ENCODE results near the gene METTL2B.
A peak's percentile ranks its signal among the peaks of the same experiment; 100 is the strongest.
"Not testable (repeated sequence)": the region's sequence is repeated elsewhere in the genome, so short reads cannot be mapped to it uniquely, and the experiment has no call there.

METTL2B gene

DNA sequence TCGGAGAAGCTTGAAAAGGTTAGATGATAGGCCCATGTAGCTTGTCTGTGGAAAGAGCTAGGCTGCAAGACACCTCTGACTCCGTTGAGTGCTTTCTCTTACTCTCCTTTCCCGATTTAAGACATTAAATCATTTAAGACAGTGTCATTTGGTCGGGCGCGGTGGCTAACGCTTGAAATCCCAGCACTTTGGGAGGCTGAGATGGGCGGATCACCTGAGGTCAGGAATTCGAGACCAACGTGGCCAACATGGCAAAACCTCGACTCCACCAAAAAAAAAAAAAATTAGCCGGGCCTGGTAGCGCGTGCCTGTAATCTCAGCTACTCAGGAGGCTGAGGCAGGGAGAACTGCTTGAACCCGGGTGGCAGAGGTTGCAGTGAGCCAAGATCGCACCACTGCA, 52.6 kb downstream of the METTL2B start:
- DNase-seq: not testable (repeated sequence)

DNA sequence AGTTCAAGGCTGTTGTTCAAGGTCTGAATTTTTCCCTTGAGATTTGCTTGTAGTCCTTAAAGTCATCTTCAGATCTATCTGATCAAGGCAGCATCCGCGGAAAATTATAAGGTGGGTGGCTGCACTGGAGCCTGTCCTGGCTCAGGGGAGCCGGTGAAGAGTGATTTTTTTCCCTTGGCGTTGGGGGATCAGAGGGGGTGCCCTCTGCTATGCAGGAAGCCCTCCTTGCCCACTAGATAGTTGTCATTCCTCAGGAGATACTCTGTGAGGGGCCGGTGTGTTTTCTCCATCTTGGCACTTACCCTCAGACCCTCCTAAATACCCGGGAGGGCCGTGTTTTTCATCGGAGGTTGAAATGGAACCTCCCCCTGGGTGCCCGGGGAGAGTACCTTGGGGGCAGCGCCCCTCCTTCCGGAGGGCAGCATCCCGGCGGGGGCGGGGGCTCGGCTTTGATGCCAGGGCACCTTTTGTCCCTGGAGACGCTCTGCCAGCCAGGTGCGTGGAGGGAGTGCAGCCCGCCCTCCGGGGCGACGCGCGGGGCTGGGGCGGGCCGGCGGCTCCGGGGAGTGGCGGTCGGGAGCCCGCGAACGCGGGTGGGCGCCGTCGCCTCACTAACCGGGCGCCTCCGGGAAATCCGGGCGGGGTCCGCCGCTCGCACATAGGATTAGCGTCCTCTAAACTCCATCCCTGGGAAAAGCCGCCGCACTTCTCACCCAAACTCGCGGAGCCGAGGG, 53.7 kb downstream of the METTL2B start:
- DNase-seq: not testable (repeated sequence)

DNA sequence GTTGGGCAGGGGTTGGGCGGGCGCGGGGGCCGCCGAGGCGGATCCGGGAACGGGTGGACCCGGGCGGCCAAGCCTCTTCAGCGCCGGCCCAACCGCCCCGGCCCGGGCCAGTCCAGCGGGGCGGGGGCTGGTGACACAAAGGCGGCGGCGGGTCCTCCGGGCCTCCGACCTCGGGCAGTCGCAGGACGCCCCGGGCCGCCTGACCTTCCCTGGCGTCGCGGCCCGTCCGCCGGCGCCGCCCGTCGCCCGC, 54.2 kb downstream of the METTL2B start:
- DNase-seq: no peak

DNA sequence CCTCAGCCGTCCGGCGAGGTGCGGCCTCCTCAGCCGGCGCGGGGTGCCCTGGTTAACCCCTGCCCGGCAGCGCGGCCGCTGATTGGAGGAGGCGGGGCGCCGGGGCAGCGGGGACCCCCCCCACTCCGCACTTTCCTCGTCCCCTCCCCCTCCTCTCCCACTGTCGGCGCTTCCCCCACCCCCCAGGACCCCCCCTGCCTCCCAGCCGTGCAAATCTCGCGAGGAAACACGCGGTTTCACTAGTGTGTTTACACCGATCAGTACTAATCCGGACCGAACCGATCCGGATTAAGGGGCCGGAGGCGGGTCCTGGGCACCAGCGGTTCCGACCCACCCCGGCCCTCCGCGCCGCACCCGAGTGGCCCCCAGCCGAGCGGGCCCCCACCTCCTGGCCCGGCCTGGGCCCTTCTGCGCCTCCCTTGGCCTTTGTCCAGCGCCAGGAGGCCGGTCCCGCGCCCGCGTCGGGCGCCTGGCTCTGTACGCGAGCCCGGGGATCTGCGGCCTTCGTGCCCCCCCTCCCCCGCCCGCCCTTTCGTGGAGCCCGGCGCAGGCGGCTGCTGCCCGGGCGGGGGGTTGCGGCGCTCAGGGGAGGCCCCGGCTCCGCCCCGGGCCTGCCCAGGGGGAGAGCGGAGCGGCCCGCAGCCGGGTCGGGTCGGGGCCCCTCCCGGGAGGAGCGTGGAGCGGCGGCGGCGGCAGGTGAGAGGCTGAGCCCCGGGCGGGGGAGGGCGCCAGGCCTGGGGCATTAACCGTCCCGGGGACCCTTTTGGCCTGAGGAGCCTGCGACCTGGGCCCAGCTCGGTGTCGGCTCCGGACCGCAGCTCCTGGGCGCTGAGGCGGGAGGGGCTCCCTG, 54.8 kb downstream of the METTL2B start:
- DNase-seq: peak in 1 of 2 experiments; percentile 20

DNA sequence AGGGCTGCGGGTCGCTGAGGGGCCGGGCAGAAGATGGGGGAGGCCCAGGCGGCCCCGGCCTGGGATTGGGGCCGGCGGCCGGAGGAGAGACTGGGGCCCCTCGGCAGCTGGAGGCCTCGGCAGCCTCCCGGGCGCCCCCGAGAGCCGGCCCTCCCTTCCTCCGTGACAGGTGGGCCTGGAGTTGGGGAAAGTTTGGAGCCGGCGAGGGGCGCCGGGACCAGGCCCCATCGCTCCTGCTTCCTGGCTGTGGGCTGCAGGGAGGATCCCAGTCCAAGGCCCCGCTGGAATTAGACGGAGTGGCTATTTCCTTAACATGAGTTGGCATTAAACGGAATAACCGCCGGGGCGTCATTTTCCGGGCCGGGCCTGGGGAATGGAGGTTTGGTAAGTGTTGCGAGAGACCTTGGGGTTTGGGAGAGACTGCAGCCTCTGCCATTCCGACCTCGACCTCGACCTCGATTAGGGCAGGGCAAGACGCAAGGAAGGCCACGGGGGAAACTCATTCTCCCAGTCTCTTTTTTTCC, 55.5 kb downstream of the METTL2B start:
- DNase-seq: not testable (repeated sequence)

DNA sequence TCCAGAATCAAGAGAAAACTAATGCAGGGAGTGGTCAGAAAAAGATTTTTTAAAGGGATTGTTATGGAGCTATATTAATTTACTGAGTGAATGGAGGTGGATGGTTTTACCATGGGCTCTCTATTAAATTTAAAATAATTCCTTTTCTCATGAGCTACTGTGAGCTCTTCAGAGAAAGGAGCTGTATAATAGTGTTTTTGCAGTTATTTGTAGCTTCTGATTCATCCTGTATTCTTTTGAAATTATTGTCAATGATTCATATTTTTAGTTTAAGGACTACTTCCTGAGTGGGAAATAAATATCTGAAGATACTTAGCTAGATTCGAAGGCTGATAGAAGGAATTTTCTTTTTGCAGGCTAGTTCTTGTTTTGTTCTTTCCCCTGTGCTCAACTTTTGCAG, 56.4 kb downstream of the METTL2B start:
- DNase-seq: not testable (repeated sequence)

DNA sequence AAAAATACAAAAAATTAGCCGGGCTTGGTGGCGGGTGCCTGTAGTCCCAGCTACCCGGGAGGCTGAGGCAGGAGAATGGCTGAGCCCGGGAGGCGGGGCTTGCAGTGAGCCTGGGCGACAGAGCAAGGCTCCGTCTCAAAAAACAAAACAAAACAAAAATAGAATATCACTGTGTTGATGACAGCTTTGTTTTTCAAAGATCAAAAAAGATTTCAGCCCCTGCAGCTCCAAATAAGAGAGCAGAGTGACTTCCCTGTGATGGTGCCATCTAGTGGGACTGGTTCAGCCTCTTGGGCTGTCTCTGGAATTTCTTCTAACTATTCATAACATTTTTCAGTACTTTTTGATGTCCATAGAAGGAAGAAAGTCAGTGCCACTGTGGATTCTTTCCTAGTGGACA, 60.9 kb downstream of the METTL2B start:
- not testable (repeated sequence) for DNase-seq

DNA sequence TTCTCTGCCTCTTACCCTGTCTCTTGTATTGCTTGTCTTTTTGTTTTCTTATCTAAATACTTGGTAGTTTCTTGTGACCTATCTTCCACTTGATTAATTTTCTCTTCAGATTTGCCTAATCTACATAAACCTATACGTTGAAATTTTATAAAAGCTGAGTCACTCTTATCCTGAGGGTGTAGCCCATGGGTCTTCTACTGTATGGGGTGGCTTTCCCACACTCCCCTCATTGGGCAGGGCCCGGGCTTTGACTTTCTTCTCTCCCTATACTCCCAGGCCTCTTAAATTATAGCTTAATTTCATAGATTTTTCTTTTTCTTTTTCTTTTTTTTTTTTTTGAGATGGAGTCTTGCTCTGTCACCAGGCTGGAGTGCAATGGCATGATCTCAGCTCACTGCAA, 66.0 kb downstream of the METTL2B start:
- DNase-seq: not testable (repeated sequence)

DNA sequence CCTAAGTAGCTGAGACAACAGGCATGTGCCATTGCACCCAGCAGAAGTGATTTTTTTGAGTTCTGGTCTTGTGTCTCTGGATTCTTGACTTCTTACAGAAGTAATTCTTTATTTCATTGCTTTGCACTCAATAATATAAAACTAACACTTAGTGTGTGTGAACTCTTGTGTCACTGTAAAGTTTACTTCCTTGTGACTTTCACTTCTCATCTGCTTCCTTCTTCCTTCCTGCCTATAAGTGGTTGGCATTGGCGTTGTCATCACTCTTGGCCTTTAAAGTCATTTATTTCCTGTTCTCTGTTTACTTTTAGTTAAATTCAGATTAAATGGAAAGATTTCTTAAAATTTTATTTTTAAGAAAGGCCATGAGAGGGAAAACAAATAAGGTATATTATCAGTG, 66.8 kb downstream of the METTL2B start:
- not testable (repeated sequence) for DNase-seq

DNA sequence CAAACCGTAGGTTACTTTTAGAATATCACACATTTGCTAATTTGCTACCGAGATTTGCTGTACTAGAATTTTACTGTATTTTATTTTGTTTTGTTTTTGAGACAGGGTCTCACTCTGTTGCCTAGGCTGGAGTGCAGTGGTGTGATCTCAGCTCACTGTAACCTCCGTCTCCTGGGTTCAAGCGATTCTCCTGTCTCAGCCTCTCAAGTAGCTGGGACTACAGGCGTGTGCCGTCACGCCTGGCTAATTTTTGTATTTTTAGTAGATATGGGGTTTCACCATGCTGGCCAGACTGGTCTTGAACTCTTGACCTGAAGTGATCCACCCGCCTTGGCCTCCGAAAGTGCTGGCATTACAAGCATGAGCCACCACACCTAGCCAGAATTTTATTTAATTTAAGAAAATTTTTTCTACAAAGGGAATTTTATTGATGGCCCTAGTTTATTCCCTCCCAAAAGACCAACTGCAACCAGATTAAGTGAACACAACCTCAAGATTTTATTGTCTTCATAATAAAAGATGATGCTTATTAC, 69.8 kb downstream of the METTL2B start:
- not testable (repeated sequence) for DNase-seq

DNA sequence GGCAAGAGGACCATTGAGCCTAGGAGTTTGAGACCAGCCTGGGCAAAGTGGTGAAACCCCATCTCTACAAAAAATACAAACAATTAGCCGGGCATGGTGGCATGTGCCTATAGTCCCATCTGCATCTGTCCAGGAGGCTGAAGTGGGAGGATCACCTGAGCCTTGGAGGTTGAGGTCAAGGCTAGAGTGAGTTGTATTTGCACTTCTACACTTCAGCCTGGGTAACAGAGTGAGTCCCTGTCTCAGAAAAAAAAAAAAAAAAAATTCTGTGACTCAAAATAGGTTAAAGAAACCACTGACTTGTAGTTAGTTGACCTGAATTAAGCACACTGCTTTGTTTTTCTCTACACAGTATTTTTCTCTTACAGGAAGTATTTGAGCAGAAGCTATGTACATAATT, 74.4 kb downstream of the METTL2B start:
- DNase-seq: no peak

DNA sequence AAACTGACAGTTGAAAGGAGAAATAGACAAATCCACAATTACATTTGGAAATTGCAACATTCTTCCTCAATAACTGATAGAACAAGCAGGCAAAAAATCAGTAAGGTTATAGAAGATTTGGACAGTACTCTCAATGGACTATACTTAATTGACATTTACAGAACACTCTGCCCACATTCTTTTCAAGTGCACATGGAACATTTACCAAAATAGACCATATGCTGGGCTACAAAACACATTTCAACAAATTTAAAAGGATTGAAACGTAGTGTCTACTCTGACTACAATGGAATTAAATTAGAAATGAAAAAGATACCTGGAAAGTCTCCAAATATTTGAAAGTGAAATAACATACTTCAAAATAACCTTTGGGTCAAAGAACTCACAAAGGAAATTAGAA, 77.8 kb downstream of the METTL2B start:
- DNase-seq: not testable (repeated sequence)

Measured in cerebellar nuclear complex (tissue), 1 donor.